ENCODE measurements around the gene RAPGEF4.

The RAPGEF4 gene

DNA sequence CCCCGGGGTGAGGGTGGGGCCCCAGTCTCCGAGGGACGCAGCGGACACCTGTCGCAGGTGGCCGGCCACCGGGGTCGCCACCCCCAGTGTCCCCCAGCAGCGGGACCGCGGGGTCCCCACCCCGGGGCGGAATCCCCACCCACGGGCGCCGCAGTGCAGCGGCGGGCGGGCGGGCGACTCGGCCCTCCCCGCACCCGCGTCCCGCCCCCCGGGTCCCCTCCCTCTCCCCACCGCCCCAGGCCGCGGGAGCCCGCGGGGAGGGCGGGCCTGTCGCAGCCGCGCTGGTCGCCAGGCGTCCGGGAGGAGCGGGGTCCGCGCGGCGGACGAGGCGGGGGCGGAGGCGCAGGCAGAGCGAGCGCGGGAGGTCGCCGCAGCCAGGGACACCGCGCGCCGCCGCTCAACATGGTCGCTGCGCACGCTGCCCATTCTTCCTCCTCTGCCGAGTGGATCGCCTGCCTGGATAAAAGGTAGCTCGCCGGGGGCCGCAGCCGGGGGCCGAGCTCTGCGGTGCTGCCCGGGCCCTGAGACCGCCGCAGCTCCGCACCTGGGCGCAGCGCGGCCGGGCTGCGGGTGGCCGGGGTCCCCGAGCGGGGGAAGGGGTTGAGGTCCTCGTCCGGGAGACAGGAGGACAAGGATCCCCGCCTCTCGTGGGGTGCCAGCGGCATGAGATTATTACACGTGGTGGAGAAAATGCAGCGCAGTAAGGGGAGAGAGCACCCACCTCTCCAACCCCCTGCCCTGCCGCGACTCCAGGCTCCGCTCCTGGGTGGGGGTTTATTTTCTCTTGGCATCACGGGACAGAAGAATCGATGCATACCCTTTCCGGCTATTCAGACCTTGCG, at the start of gene RAPGEF4:
RAPGEF4 (plus strand) TSS at position 264 of the 842 bp plus-strand sequence; CDS start at position 403, 139 bp downstream.
- no peak for DNase-seq

DNA sequence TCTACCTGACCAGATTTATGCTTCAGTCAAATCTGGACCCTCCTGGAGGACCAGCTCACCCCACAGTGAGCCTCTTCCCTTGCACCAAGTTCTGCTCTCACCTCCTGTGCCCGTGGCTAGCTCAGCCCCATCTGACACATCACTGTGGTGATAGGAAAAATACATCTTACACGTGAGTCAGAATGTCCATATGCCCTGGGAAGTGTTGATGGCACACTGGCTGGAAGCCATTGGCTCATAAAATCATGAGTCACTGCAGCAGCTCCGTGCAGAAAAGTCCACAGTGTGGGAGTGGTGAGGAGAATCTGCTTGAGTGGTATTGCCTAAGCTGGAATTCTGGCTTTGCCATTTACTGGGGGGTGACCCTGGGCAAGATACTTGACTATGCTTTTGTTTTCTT, 42.6 kb upstream of the RAPGEF4 start:
- DNase-seq: no peak

DNA sequence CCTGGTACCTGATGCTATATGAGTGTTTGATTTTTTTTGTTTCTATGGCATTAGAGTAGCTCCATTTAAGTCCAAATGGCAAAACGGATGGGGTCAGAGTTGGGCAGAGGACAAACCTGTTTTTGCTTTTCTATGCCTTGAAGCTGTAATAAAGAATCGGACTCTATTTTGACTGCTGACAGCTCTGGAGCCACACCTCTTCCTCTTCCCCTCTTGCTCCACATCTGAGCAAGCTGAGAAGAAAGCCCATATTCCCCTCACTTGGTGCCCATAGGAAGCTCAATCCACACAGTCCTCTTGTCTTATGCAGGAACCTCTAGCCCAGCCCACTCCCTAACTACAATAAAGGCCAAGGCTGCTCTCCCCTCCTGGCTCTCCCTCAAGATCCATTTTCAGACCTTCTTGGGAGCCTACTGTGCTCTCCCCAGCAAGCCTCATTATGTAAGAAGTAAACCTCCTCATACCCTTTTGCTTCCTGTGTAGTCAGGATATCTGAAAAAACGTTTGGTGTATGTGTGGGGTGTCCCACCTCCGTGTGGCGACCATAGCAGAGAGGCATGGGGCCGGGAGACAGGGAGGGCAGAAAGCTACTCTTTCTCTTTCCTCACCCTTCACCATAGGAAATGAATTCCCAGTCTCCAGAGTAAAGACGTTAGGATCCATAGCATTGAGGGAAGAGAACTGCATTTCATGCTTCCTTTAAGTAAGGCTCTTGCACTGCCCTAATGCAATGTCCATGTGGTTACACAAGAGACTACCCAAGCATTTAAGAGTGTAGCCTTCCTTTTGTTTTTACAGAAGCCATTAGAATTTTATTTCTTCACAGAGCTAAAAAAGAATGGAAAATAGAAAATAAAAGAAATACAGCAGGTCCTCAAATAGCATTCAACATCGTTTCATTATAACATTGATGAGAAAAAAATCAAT, 41.9 kb upstream of the RAPGEF4 start:
- no peak for DNase-seq

DNA sequence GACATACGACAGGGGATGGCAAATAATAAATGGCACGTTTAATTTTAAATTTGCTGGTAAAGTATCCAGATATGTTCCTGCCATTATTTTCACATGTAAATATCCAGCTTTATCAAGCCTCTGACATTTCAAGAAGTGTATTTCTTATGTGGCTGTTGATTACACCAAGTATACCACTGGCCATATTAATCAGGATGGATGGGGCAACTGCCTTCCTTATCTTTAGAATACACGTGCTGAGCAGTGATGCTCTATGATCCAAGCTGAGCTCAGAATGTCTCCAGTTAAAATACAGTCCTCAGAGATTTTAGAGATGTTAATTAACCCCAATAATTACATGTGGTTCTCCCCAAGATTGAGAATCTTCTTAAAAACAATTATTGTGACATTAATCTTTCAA, 38.3 kb upstream of the RAPGEF4 start:
- no peak for DNase-seq

DNA sequence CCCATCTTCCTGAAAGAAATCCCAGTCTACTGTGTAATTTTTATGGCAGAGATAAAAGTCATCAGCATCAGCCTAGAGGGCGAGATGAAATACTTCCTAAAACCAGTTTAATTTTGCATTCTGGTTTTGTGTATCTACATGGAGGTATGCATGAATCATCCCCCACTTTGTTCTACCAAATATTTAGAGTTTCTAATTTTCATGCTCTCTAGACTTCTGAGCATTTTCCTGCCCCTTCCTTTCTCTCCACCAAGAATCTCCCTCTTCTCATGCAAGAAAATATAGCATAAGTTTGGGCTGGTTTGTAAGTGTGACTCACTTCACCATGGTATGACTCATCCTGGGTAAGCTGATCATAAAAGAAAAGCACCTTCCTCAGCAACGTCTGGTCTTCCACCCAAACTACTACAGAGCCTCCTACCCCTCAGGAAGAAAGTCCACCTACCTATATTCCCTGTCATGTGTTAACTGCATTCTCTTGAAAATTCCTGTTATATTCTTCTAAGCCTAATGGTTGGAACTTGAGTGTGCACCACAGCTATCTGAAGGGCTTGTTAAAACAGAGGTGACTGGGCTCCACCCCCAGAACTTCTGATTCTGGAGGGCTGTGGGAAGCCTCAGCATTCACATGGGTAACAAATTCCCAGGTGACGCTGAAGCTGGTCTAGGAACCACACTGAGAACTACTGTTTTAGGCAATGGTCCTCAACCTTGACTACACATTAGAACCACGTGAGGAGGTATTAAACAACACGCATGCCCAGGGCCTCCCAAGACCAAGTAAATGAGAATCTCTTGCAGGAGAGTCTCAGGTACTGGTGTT, 37.4 kb upstream of the RAPGEF4 start:
- DNase-seq: no peak

DNA sequence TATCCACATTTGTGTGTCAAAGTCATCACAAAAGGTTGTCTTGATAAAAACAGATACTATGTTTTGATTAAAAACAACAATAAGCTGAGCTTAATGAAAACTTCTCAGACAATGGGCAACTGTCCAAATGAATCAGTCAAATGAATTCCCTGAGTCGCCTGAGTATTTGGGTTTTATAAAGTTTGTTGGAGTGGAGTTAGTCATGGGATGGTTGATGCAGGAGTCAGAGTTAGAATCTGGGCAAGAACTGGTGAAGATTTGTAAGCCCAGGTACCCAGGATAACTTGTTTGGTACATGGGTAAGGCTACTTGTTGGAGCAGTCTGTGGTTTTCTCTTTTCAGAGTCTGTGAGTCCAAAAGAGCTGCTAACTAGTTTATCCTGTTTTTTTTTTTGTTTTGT, 34.4 kb upstream of the RAPGEF4 start:
- no peak for DNase-seq

DNA sequence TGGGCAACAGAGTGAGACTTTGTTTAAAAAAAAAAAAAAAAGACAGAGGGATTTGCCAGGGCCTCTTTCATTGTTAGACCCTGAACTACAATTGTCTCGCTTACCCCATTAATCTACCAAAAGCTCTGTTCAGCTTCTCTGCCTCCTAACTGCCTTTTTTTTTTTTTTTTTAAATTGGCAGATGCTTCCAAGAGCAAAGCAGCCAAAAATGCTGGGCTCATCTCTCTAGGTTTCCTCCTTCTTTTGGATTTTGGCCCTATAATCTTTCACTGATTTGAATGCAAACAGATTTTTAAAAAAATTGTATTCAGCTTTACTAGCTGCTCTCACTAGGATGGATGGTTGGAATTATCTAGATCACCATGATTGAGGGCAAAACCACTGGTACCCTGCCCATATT, 33.2 kb upstream of the RAPGEF4 start:
- no peak for DNase-seq

DNA sequence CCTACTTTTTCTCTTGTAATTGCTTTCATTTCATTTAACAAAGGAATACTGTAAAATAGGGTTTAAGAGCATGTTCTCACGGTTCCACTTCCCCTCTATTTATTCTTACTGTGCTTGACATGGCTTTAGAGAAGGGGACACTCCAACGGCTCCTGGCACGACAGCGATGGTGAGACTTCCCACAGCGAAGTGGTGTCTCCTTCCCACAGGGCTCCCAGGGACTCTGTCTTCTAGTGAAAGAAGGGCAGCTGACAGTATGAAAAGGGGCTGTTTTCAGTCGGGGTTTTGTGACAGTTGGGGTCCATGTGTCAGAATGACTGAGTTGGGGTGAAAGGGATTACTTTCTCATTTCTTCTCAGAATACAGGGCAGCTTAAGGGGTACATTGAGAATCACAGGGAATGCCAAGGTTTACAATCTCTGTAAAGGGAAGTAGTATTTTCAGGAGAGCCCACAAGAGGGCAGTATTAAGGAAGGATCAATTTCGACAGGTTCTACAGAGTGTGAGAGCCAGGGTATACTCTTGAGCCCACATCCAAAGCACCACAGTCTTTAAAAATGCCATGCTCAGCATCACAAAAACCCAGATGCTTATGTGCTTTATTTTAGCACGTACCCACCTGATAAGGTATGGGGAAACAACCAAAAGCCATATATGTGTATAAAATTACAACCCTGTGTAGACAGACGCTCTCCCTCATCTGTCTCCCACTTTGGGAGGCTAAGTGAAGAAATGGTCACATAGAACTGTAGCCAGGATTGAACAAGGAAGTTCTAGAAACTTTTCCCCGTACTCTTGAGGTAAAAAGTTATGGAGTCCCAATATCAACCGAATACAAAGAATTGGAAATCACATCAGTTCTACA, 31.3 kb upstream of the RAPGEF4 start:
- peak; percentile 4 for DNase-seq

DNA sequence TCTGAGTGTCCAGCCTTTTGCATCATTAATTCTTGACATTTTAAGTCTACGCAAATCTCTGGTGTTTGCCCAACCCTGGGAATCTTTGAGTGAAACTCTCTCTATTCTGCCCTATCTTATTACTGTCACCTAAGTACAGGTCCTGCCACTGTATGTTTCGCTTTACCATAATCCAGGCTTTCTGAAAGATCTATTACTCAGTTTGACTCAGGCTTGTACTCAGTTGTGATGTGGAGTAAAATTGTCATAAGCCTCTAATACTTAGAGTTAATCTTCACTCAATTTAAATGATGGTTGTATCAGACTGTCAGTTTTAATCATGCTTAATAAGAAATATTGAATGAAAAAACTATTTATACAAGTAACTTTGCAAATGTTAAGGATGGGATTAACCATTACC, 30.3 kb upstream of the RAPGEF4 start:
- no peak for DNase-seq

DNA sequence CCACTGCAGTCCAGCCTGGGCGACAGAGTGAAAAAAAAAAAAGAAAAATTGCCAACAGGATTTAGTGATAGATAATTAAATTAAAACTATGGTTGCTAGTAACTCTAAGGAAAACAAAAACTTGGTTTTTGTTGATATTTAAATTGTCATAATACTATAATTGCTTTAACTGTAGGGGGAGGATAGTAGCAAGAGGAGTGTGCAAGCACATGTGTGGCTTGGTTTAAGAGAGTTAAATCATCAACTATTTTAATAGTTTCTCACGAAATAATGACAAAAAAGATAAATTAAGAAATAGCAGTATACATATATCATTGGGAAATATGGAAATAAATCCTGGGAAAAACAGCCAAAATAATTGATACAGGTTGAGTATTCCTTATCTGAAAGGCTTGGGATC, 27.4 kb upstream of the RAPGEF4 start:
- DNase-seq: no peak

DNA sequence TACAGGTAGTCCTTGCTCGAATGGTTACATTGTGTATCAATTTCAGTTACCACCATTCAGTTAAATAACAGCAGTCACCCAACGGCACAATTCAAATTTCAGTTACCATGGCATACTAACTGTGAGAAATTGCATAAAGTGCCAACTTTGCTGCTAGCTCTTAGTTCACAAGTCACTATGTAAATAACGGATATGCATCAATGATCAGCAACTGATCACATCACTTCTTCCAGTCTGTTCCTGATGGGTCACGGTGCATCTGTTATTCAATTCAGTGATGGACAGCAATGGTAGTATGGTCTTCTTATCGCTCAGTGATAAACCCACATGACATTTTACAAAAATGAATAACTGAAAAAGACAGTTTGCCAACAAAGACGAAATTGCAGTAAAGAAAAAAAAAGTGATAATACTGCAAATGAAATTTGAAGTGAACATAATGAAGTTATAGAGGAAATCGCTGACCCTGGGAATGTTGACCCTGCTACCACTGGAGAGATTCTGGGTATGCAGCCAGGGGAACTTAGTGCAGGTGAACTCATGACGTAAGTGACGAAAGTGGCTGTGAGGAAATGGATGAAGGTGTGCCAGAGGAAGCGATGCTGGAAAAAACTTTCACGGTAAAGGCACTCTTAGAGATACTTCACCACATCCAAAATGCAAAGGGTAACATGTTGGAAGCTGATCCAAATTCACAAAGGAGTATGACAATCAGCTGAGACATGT, 25.9 kb upstream of the RAPGEF4 start:
- no peak for DNase-seq

DNA sequence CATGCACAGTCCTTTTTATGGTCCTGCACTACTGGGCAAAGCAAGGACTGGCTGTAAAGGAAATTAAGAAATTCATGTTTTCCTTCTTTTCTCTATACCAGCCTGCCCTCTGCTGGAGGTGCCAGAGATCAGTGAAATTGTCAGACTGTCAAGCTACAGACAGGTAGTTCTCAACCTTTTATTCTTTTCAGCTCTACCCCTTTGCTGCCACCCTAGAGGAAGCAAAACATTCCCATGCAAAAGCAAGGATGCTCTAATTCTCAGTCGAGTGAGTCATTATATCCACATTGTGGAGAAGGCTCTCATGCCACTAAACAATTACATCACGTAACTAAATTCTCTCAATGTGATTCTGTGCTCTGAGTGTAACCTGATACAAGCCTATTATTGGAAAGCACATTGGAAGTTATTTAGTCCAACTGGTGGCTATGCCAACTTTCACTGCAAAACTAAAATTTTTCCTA, 25.0 kb upstream of the RAPGEF4 start:
- peak; percentile 52 for DNase-seq

DNA sequence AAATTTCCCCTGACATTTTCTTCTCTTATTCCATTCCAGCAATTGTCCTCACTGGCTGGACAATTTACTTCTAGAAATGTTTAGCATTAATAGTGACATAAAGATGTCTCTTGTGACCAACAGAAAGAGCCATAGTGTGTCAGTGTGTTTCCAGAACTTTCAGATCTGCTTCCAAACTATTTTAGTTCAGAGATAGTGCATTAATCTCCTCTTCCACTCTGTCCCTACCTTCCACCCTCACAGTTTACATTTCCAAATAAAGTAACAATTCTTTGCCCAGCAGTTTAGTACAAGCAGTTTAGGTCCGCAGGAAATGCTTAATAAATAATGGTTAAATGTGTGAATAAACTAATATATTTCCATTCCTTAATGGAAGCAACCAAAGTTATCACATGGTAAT, 24.5 kb upstream of the RAPGEF4 start:
- no peak for DNase-seq

DNA sequence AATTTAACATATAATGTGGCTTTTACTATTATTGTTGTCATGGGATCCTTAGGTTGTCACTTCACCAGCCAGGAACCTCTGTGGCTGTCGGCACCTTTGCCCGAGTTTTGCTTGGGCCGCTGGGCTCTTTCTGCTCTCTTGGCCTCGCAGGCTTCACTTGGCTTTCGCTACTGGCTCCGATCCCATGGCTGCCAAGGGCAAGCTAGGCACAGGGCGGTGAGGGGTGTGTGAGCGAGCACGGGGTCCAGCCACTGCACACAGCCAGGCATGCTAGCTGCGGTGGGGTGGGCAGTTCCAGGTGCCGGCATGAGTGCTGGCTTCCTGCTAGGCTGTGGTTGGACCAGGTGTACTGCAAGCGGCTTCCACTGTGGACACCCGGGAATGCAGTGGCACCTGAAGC, 23.4 kb upstream of the RAPGEF4 start:
- DNase-seq: no peak

DNA sequence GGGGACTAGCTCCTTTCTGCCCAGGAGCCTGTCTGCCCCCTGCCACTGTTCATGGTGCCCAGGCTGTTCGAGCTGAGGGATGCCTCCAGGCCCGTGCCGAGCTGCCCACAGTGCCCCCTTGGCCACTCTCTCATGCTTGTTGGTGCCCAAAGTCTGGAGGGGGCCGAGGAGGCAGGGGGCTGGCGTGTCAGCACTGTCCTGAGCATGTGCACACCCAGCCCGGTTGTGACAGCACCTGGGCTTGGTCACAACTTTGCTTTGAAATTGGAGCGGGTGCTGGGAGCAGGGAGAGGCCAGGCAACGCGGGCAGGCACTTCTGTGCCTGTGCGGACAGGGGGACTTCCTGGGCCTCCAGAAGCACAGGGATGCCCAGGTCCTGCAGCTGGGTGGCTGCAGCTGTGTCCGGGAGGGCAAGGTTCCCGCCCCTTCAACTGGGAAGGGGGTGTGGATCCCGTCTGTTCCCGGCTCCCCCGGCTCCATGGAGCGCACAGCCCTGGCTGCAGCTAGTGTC, 22.2 kb upstream of the RAPGEF4 start:
- DNase-seq: no peak

DNA sequence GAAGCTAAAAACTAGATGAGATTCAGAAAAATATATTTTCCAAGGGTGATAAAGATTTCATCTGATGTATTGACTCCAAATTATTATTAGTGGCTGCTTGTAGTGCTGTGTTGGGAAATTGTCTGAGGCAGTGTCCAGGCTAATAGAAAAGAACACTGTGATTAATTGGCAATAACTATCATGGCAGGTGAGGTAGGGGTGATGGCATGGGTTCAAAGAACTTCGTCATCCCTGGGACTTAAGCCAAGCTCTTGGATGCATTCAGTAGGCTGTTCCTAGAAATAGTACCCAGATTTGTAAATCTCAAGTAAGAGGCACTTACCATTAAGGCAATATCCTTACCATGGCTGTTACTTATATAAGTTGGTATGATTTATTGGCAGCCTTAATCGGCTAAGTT, 13.2 kb upstream of the RAPGEF4 start:
- DNase-seq: no peak

DNA sequence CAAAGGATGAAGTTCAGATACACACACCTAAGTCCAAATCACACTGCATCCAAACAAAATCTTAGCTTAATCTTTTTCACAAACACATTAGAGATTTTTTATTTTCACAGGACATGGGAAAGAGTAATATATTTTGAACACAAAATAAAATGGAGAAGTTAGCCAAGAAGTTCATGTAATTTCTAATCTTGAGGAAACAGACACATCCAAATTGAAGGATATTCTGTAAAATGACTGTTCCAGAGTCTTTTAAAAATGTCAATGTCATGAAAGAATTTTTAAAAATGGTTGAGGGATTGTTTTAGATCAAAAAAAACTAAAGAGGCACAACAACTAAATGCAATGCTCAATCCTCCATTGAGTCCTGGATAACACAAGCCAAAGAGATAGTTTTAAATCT, 12.4 kb upstream of the RAPGEF4 start:
- DNase-seq: no peak

DNA sequence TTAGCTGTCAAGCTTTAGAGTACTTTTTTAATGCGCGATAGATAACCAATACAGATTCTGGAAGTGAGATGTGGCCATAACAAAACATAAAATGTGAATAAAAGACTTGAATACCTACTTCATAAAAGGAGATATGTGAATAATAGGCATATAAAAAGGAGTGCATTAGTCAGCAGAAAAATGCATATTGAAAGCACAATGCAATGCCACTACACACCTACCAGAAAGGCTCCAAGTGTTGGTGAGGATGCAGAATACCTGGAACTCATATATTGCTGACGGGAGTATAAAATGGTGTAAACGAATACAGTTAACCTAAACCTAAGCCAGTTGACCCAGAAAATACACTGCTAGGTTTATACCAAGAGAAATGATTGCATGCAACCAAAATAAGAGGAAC, 10.9 kb upstream of the RAPGEF4 start:
- DNase-seq: no peak

DNA sequence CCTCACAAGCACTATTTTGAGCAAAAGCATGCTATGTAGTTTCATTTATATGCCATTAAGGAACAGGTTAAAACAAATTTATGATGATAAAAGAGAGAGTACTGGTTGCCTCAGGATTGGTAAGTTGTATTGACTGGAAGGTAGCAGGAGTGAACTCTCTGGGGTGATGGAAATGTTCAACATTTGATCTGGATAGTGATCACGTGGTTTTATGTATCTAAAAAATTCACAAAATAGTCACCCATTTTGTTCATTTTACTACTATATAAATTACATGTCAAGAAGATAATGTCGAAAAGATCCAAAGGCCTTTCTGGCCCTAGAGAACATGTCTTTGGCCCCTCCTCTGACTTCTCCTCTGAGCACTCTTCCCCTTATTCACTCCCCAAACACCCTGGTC, 10.4 kb upstream of the RAPGEF4 start:
- DNase-seq: no peak

DNA sequence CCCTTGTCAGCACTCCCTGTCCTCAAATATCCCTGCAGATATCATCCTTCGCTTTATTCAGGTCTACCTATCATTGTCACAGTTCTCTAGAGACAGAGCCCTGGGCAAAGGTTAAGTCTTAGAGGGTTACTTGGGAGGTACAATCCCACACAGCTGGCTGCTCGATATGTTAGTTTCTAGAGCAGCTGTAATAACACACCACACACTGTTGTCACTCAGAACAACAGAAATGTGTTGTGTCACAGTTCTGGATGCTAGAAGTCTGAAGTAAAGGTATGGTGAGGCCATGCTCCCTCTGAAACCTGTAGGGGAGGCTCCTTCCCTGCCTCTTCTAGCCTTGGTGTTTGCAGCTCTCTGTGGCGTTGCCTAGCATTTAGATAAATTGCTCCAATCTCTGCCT, 9.9 kb upstream of the RAPGEF4 start:
- DNase-seq: no peak

DNA sequence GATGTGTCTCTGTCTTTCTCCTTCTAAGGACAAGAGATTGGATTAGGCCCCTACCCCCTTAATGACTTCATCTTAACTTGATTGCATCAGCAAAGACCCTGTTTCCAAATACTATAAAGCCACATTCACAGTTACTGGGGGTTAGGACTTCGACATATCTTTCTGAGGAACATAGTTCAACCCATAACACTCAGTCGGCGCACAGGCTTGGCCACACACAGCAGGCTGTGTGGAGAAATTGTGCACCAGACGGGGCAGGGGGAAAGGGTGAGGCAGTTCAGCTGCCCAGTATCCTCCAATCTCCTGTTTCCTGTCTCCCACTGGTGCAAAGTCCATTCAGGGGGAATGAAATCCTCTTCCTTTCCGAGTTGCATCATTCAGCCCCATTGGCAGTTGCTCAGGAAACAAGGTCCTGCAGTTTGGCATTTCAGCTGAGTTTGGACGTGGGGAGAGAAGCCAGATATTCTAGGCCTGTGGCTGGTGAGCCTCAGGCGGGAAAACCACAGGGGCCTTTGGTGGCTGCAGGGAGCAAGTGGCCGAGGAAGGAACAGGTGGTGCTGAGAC, 9.4 kb upstream of the RAPGEF4 start:
- no peak for DNase-seq
